GM20000 (cell line): ENCODE measurements around the gene PGPEP1.

ENCODE experiments used
- DNase-seq: peaks from one replicate; pipeline ENCODE4 v3.0.0; 2012; ENCODE audit warnings: low spot score
- CTCF ChIP-seq: IDR thresholded peaks from 2 replicates; pipeline ENCODE4 v1.5.1; 2012; ENCODE audit warnings: mild to moderate bottlenecking, control low read depth; ENCODE audit errors: extremely low read depth, missing control alignments

The PGPEP1 gene

GRCh38 chr19:18418483-18419194 is 78.2 kb downstream of the PGPEP1 start:
- DNase-seq, result peak; percentile 45
- no peak for TF ChIP-seq CTCF

- peak; percentile 97 for DNase-seq
- TF ChIP-seq CTCF, result peak; percentile 36
Observed at GRCh38 chr19:18419195-18419698, 78.8 kb downstream of the PGPEP1 start, which contains the start of gene SSBP4. Gene SSBP4, plus strand, starts transcription at chr19:18419398. Its CDS starts 251 bp downstream, at chr19:18419649.
